ENCODE results near the gene TLN1.

DNA sequence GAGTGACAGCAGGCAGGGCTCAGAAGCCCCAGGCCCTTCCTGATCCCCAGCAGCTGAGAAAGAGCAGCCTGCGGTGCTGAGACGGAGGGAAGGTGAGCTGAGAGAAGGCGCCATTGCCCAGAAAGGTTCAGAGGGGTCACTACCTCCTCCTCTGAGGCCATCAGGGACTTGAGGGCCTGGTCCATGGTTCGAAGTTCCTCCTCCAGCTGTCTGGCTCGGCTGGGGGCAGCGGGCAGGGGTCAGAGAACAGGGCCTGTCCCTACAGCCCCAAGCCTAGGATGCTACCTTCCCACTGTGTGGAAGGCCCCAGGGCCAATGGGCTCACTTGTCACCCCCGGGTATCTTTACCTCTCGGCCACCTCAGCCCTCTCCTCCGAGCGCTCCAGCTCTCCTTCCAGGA, 47.1 kb downstream of the TLN1 start:
- TF ChIP-seq, protein P1, sequence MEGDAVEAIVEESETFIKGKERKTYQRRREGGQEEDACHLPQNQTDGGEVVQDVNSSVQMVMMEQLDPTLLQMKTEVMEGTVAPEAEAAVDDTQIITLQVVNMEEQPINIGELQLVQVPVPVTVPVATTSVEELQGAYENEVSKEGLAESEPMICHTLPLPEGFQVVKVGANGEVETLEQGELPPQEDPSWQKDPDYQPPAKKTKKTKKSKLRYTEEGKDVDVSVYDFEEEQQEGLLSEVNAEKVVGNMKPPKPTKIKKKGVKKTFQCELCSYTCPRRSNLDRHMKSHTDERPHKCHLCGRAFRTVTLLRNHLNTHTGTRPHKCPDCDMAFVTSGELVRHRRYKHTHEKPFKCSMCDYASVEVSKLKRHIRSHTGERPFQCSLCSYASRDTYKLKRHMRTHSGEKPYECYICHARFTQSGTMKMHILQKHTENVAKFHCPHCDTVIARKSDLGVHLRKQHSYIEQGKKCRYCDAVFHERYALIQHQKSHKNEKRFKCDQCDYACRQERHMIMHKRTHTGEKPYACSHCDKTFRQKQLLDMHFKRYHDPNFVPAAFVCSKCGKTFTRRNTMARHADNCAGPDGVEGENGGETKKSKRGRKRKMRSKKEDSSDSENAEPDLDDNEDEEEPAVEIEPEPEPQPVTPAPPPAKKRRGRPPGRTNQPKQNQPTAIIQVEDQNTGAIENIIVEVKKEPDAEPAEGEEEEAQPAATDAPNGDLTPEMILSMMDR (IDR thresholded peaks at IDR 0.05 in 2 of 3, conservative IDR thresholded peaks at IDR 0.05 in 1 of 3; ENCODE audit: control insufficient read depth in 2 of 3, extremely low read depth in 1 of 3, insufficient read depth in 1 of 3, low read depth in 3 of 3, low read length in 3 of 3): no peak
- TF ChIP-seq SP1 (IDR thresholded peaks at IDR 0.05; ENCODE audit: low read depth, low read length): no peak
- TF ChIP-seq ZNF384 (IDR thresholded peaks at IDR 0.05; ENCODE audit: borderline replicate concordance, low read depth, low read length): no peak
- TF ChIP-seq NR2C2 (IDR thresholded peaks at IDR 0.05; ENCODE audit: borderline replicate concordance, control insufficient read depth, insufficient read length, low read depth): no peak
- no peak for TF ChIP-seq RELA (IDR thresholded peaks at IDR 0.05; ENCODE audit: borderline replicate concordance, partially characterized antibody)
- TF ChIP-seq CHD2 (IDR thresholded peaks at IDR 0.05; ENCODE audit: borderline replicate concordance, low read depth, low read length): no peak
- TF ChIP-seq NFXL1 (IDR thresholded peaks at IDR 0.05; ENCODE audit: borderline replicate concordance): no peak
- TF ChIP-seq TCF12 (IDR thresholded peaks at IDR 0.05; ENCODE audit: low read depth, low read length): no peak
